A549 (cell line): ENCODE measurements around the gene GRIP1.

Experiments used
- CHD2 ChIP-seq: fragments of 150-350 bp; IDR thresholded peaks from 2 replicates; pipeline ENCODE4 v1.6.1; 2014; ENCODE audit warnings: low read length; ENCODE audit not compliant: partially characterized antibody
- EP300 ChIP-seq, 2 experiments: fragments of >200 bp; sonication (Bioruptor Twin); formaldehyde crosslinking; IDR thresholded peaks; 2 replicates in 1 of 2; 3 replicates in 1 of 2; pipeline ENCODE4 v1.6.1; 2016 to 2017
- HDAC2 ChIP-seq: fragments of 200-600 bp; sonication (generic); IDR thresholded peaks from 2 replicates; pipeline ENCODE4 v1.6.1; 2016
- KDM1A ChIP-seq: fragments of 200-600 bp; sonication (generic); IDR thresholded peaks from 2 replicates; pipeline ENCODE4 v1.6.1; 2016; ENCODE audit warnings: low read depth, mild to moderate bottlenecking
- MYC ChIP-seq: IDR thresholded peaks from 2 replicates; pipeline ENCODE4 v1.6.1; 2012; ENCODE audit warnings: mild to moderate bottlenecking, inconsistent platforms, low read length, improper control_type of control experiment, borderline replicate concordance
- POLR2A ChIP-seq: IDR thresholded peaks from 2 replicates; pipeline ENCODE4 v1.6.1; 2012; ENCODE audit warnings: mild to moderate bottlenecking, low read length
- RFX5 ChIP-seq: fragments of 450-650 bp; IDR thresholded peaks from 2 replicates; pipeline ENCODE4 v1.7.1; 2014; ENCODE audit warnings: antibody characterized with exemption, mild to moderate bottlenecking, moderate library complexity
- SMC3 ChIP-seq: fragments of >200 bp; sonication (Bioruptor Twin); formaldehyde crosslinking; IDR thresholded peaks from 3 replicates; pipeline ENCODE4 v1.6.1; 2018; ENCODE audit warnings: inconsistent platforms
- TP53 ChIP-seq: fragments of 250-450 bp; sonication (Bioruptor Pico); IDR thresholded peaks from 2 replicates; pipeline ENCODE4 v1.5.0; 2021; ENCODE audit warnings: mild to moderate bottlenecking, moderate library complexity
- TF ChIP-seq, protein P1 (sequence below): fragments of >200 bp; sonication (Bioruptor Twin); formaldehyde crosslinking; IDR thresholded peaks from 3 replicates; pipeline ENCODE4 v1.5.1; 2016
- TF ChIP-seq, protein P2 (sequence below): IDR thresholded peaks from 2 replicates; pipeline ENCODE4 v1.6.1; 2012
- TF ChIP-seq, protein P3 (sequence below): fragments of 200-600 bp; sonication (generic); IDR thresholded peaks from 2 replicates; pipeline ENCODE4 v1.6.1; 2016; ENCODE audit warnings: antibody characterized with exemption, mild to moderate bottlenecking, moderate library complexity
- TF ChIP-seq, protein P4 (sequence below): fragments of 450-650 bp; IDR thresholded peaks from 2 replicates; pipeline ENCODE4 v1.6.1; 2014; ENCODE audit warnings: antibody characterized with exemption

DNA sequence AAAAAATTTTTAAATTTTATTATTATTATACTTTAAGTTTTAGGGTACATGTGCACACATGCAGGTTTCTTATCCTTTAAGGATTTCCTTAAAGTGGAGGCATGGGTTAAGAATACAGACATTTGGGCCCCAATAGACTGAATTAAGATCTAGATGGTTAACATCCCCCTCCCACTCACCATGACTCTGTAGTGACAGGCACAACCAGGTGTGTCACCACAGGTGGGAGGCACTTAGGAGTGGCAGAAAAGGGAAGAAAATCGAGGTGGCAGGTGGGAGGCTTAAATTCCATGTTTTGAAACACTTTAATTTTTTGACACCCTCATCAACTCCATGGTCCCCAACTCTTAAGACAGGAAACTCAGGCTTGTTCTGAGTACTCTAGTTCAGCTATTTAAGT is 37.6 kb upstream of the GRIP1 start:
- TF ChIP-seq, protein P1, sequence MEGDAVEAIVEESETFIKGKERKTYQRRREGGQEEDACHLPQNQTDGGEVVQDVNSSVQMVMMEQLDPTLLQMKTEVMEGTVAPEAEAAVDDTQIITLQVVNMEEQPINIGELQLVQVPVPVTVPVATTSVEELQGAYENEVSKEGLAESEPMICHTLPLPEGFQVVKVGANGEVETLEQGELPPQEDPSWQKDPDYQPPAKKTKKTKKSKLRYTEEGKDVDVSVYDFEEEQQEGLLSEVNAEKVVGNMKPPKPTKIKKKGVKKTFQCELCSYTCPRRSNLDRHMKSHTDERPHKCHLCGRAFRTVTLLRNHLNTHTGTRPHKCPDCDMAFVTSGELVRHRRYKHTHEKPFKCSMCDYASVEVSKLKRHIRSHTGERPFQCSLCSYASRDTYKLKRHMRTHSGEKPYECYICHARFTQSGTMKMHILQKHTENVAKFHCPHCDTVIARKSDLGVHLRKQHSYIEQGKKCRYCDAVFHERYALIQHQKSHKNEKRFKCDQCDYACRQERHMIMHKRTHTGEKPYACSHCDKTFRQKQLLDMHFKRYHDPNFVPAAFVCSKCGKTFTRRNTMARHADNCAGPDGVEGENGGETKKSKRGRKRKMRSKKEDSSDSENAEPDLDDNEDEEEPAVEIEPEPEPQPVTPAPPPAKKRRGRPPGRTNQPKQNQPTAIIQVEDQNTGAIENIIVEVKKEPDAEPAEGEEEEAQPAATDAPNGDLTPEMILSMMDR: no peak
- no peak for TF ChIP-seq CHD2
- no peak for TF ChIP-seq RFX5
- TF ChIP-seq, protein P2, sequence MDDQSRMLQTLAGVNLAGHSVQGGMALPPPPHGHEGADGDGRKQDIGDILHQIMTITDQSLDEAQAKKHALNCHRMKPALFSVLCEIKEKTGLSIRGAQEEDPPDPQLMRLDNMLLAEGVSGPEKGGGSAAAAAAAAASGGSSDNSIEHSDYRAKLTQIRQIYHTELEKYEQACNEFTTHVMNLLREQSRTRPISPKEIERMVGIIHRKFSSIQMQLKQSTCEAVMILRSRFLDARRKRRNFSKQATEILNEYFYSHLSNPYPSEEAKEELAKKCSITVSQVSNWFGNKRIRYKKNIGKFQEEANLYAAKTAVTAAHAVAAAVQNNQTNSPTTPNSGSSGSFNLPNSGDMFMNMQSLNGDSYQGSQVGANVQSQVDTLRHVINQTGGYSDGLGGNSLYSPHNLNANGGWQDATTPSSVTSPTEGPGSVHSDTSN: no peak
- TF ChIP-seq POLR2A: no peak
- TF ChIP-seq HDAC2: no peak
- no peak for TF ChIP-seq MYC
- no peak for TF ChIP-seq KDM1A
- no peak for TF ChIP-seq TP53 (CRISPR knock-in tag)
- TF ChIP-seq EP300 (IDR thresholded peaks at IDR 0.05): no peak
- TF ChIP-seq SMC3: no peak
- TF ChIP-seq, protein P3, sequence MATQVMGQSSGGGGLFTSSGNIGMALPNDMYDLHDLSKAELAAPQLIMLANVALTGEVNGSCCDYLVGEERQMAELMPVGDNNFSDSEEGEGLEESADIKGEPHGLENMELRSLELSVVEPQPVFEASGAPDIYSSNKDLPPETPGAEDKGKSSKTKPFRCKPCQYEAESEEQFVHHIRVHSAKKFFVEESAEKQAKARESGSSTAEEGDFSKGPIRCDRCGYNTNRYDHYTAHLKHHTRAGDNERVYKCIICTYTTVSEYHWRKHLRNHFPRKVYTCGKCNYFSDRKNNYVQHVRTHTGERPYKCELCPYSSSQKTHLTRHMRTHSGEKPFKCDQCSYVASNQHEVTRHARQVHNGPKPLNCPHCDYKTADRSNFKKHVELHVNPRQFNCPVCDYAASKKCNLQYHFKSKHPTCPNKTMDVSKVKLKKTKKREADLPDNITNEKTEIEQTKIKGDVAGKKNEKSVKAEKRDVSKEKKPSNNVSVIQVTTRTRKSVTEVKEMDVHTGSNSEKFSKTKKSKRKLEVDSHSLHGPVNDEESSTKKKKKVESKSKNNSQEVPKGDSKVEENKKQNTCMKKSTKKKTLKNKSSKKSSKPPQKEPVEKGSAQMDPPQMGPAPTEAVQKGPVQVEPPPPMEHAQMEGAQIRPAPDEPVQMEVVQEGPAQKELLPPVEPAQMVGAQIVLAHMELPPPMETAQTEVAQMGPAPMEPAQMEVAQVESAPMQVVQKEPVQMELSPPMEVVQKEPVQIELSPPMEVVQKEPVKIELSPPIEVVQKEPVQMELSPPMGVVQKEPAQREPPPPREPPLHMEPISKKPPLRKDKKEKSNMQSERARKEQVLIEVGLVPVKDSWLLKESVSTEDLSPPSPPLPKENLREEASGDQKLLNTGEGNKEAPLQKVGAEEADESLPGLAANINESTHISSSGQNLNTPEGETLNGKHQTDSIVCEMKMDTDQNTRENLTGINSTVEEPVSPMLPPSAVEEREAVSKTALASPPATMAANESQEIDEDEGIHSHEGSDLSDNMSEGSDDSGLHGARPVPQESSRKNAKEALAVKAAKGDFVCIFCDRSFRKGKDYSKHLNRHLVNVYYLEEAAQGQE: no peak
- TF ChIP-seq, protein P4, sequence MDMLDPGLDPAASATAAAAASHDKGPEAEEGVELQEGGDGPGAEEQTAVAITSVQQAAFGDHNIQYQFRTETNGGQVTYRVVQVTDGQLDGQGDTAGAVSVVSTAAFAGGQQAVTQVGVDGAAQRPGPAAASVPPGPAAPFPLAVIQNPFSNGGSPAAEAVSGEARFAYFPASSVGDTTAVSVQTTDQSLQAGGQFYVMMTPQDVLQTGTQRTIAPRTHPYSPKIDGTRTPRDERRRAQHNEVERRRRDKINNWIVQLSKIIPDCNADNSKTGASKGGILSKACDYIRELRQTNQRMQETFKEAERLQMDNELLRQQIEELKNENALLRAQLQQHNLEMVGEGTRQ: no peak
